ENCODE data around the gene TULP4.
"Not testable (repeated sequence)": the region's sequence is repeated elsewhere in the genome, so short reads cannot be mapped to it uniquely, and the experiment has no call there.

The TULP4 gene

GRCh38 chr6:158344534-158344933, 32.3 kb downstream of the TULP4 start:
- Histone ChIP-seq H3K79me2 (ENCODE audit: control insufficient read depth, insufficient read depth, low read length) (peaks cover 4% of the 10 kb centered on the region), H2BK5ac (ENCODE audit: low read length) (no peak overlapping the region), H2BK120ac (ENCODE audit: low read depth, low read length) (no peak overlapping the region), H3K18ac (ENCODE audit: low read length) (no peak overlapping the region), H3K4me3 (ENCODE audit: low read length) (no peak overlapping the region), H3K36me3 (ENCODE audit: control insufficient read depth, insufficient read depth, low read length) (peaks cover 2% of the 10 kb centered on the region), H3K4me1 (ENCODE audit: control insufficient read depth, low read depth, low read length) (no peaks in the 10 kb centered on the region), H3K9ac (ENCODE audit: low read length) (no peak overlapping the region), H3K4me2 (ENCODE audit: low read length) (no peak overlapping the region), H2AK5ac (ENCODE audit: low read length) (no peak overlapping the region), H4K8ac (ENCODE audit: low read depth, low read length) (no peak overlapping the region), H3K23ac (ENCODE audit: low read length) (no peak overlapping the region), H3K79me1 (ENCODE audit: low read length) (peaks cover 13% of the 10 kb centered on the region), H4K5ac (ENCODE audit: low read length) (no peak overlapping the region), H3K27ac (ENCODE audit: low read depth, low read length) (no peak overlapping the region), H3K27me3 (ENCODE audit: insufficient read depth, low read length, poor library complexity) (no peaks in the 10 kb centered on the region), H3K56ac (ENCODE audit: low read length) (no peak overlapping the region), H2BK15ac (replicated peaks; ENCODE audit: low read depth) (no peak overlapping the region), H3K4ac (ENCODE audit: low read depth, low read length) (no peak overlapping the region)
- WGBS (ENCODE audit: extremely low coverage, insufficient coverage, low lambda C conversion rate) = no CpG with 5 or more reads among the region's 4 CpGs
- no peak for DNase-seq

- not testable (repeated sequence) for H2BK120ac ChIP-seq (ENCODE audit: low read depth, low read length); H3K4me2 ChIP-seq (ENCODE audit: low read length); H3K56ac ChIP-seq (ENCODE audit: low read length); H3K4me3 ChIP-seq (ENCODE audit: low read length); H3K9ac ChIP-seq (ENCODE audit: low read length); H3K36me3 ChIP-seq (ENCODE audit: control insufficient read depth, insufficient read depth, low read length); H3K23ac ChIP-seq (ENCODE audit: low read length); H2BK15ac ChIP-seq (replicated peaks; ENCODE audit: low read depth); H3K79me2 ChIP-seq (ENCODE audit: control insufficient read depth, insufficient read depth, low read length); H3K18ac ChIP-seq (ENCODE audit: low read length); H3K27ac ChIP-seq (ENCODE audit: low read depth, low read length); H2AK5ac ChIP-seq (ENCODE audit: low read length); H4K5ac ChIP-seq (ENCODE audit: low read length); H4K8ac ChIP-seq (ENCODE audit: low read depth, low read length); DNase-seq; H2BK5ac ChIP-seq (ENCODE audit: low read length); H3K4me1 ChIP-seq (ENCODE audit: control insufficient read depth, low read depth, low read length); H3K27me3 ChIP-seq (ENCODE audit: insufficient read depth, low read length, poor library complexity); H3K4ac ChIP-seq (ENCODE audit: low read depth, low read length)
- peaks cover 10% of the 10 kb centered on the region for H3K79me1 ChIP-seq (ENCODE audit: low read length)
- no CpG with 5 or more reads among the region's 6 CpGs for WGBS (ENCODE audit: extremely low coverage, insufficient coverage, low lambda C conversion rate)
These were observed 33.2 kb downstream of the TULP4 start for GRCh38 chr6:158345444-158345843.

- H3K79me2 ChIP-seq (ENCODE audit: control insufficient read depth, insufficient read depth, low read length) = peaks cover 4% of the 10 kb centered on the region
- H3K23ac ChIP-seq (ENCODE audit: low read length) = no peak overlapping the region
- H3K4me3 ChIP-seq (ENCODE audit: low read length) = no peak overlapping the region
- H2BK5ac ChIP-seq (ENCODE audit: low read length) = no peak overlapping the region
- H3K9ac ChIP-seq (ENCODE audit: low read length) = no peak overlapping the region
- H2BK120ac ChIP-seq (ENCODE audit: low read depth, low read length) = no peak overlapping the region
- no peak overlapping the region for H3K4me2 ChIP-seq (ENCODE audit: low read length)
- H3K56ac ChIP-seq (ENCODE audit: low read length) = no peak overlapping the region
- H3K36me3 ChIP-seq (ENCODE audit: control insufficient read depth, insufficient read depth, low read length) = no peaks in the 10 kb centered on the region
- peaks cover 9% of the 10 kb centered on the region for H3K79me1 ChIP-seq (ENCODE audit: low read length)
- H3K27ac ChIP-seq (ENCODE audit: low read depth, low read length) = no peak overlapping the region
- no peak overlapping the region for H4K8ac ChIP-seq (ENCODE audit: low read depth, low read length)
- H2AK5ac ChIP-seq (ENCODE audit: low read length) = no peak overlapping the region
- no peak for DNase-seq
- no peaks in the 10 kb centered on the region for H3K4me1 ChIP-seq (ENCODE audit: control insufficient read depth, low read depth, low read length)
- no peak overlapping the region for H3K18ac ChIP-seq (ENCODE audit: low read length)
- H4K5ac ChIP-seq (ENCODE audit: low read length) = no peak overlapping the region
- no CpG with 5 or more reads among the region's 2 CpGs for WGBS (ENCODE audit: extremely low coverage, insufficient coverage, low lambda C conversion rate)
- no peak overlapping the region for H3K4ac ChIP-seq (ENCODE audit: low read depth, low read length)
- no peak overlapping the region for H2BK15ac ChIP-seq (replicated peaks; ENCODE audit: low read depth)
- H3K27me3 ChIP-seq (ENCODE audit: insufficient read depth, low read length, poor library complexity) = no peaks in the 10 kb centered on the region
These were observed 35.1 kb downstream of the TULP4 start for GRCh38 chr6:158347335-158347734.

- H2BK5ac ChIP-seq (ENCODE audit: low read length); DNase-seq; H3K18ac ChIP-seq (ENCODE audit: low read length); H3K27me3 ChIP-seq (ENCODE audit: insufficient read depth, low read length, poor library complexity); H4K8ac ChIP-seq (ENCODE audit: low read depth, low read length); H3K4me1 ChIP-seq (ENCODE audit: control insufficient read depth, low read depth, low read length); H3K4ac ChIP-seq (ENCODE audit: low read depth, low read length); H2AK5ac ChIP-seq (ENCODE audit: low read length); H2BK15ac ChIP-seq (replicated peaks; ENCODE audit: low read depth); H3K9ac ChIP-seq (ENCODE audit: low read length); H3K23ac ChIP-seq (ENCODE audit: low read length); H2BK120ac ChIP-seq (ENCODE audit: low read depth, low read length); H3K27ac ChIP-seq (ENCODE audit: low read depth, low read length); H3K79me1 ChIP-seq (ENCODE audit: low read length); H3K4me3 ChIP-seq (ENCODE audit: low read length); H3K56ac ChIP-seq (ENCODE audit: low read length); H3K36me3 ChIP-seq (ENCODE audit: control insufficient read depth, insufficient read depth, low read length); H4K5ac ChIP-seq (ENCODE audit: low read length); H3K79me2 ChIP-seq (ENCODE audit: control insufficient read depth, insufficient read depth, low read length); H3K4me2 ChIP-seq (ENCODE audit: low read length): not testable (repeated sequence)
- WGBS (ENCODE audit: extremely low coverage, insufficient coverage, low lambda C conversion rate) = no CpG with 5 or more reads among the region's 47 CpGs
These were observed 36.7 kb downstream of the TULP4 start for GRCh38 chr6:158348737-158349504.

GRCh38 chr6:158349505-158350275, 37.4 kb downstream of the TULP4 start:
- H3K4me3 ChIP-seq (ENCODE audit: low read length); H4K8ac ChIP-seq (ENCODE audit: low read depth, low read length); H3K79me1 ChIP-seq (ENCODE audit: low read length); H2BK120ac ChIP-seq (ENCODE audit: low read depth, low read length); H3K9ac ChIP-seq (ENCODE audit: low read length); H3K27me3 ChIP-seq (ENCODE audit: insufficient read depth, low read length, poor library complexity); H2BK15ac ChIP-seq (replicated peaks; ENCODE audit: low read depth); H3K4ac ChIP-seq (ENCODE audit: low read depth, low read length); H3K18ac ChIP-seq (ENCODE audit: low read length); H4K5ac ChIP-seq (ENCODE audit: low read length); H3K4me1 ChIP-seq (ENCODE audit: control insufficient read depth, low read depth, low read length); H3K56ac ChIP-seq (ENCODE audit: low read length); H3K4me2 ChIP-seq (ENCODE audit: low read length); H3K36me3 ChIP-seq (ENCODE audit: control insufficient read depth, insufficient read depth, low read length); H3K23ac ChIP-seq (ENCODE audit: low read length); H3K27ac ChIP-seq (ENCODE audit: low read depth, low read length); H2AK5ac ChIP-seq (ENCODE audit: low read length); DNase-seq; H2BK5ac ChIP-seq (ENCODE audit: low read length); H3K79me2 ChIP-seq (ENCODE audit: control insufficient read depth, insufficient read depth, low read length): not testable (repeated sequence)
- WGBS (ENCODE audit: extremely low coverage, insufficient coverage, low lambda C conversion rate) = no CpG with 5 or more reads among the region's 54 CpGs
